ENCODE data around the gene PRKAG1. TPM values are rescaled to one million over a fixed set of nuclear protein-coding genes. Genes with fewer than 3 reads are reported as not detected.

The PRKAG1 gene
- total RNA-seq, 2 experiments from 2014 or later, result 22.8 to 45.9 TPM

DNA sequence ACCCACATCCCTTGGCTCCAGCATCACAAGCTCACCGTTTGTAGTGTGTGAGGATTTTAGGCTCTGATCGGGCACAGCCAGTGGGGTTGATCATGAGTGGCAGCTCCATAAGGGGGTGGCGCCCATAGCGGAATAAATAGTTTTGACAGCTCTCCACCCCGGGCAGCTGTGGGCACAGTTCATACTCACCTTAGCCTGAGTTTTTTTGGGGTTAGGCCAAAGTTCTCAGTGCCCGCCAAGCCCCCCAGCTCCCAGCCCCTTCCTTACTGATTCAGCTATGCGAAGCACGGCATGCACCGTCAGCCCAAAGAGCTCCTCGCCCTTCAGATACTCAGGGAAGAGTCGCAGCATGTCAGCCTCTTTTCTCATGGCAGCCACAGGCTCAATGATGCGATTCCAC, 6.0 kb upstream of the PRKAG1 start:
- no peaks in the 10 kb centered on the region for H4K20me1 ChIP-seq (ENCODE audit: insufficient read depth, low read length)
- intact Hi-C loops (cut with micrococcal nuclease; ENCODE audit: unreplicated experiment), result no loop called here
- CTCF ChIA-PET (ENCODE audit: unreplicated experiment), result no interaction called here
- TF ChIP-seq, protein P1, sequence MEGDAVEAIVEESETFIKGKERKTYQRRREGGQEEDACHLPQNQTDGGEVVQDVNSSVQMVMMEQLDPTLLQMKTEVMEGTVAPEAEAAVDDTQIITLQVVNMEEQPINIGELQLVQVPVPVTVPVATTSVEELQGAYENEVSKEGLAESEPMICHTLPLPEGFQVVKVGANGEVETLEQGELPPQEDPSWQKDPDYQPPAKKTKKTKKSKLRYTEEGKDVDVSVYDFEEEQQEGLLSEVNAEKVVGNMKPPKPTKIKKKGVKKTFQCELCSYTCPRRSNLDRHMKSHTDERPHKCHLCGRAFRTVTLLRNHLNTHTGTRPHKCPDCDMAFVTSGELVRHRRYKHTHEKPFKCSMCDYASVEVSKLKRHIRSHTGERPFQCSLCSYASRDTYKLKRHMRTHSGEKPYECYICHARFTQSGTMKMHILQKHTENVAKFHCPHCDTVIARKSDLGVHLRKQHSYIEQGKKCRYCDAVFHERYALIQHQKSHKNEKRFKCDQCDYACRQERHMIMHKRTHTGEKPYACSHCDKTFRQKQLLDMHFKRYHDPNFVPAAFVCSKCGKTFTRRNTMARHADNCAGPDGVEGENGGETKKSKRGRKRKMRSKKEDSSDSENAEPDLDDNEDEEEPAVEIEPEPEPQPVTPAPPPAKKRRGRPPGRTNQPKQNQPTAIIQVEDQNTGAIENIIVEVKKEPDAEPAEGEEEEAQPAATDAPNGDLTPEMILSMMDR (conservative IDR thresholded peaks at IDR 0.05; ENCODE audit: low read length), result no peak
- no peak for TF ChIP-seq EZH2phosphoT487 (IDR thresholded peaks at IDR 0.05; ENCODE audit: borderline replicate concordance, low read depth, low read length)
- H3K4me1 ChIP-seq (ENCODE audit: insufficient read depth, low read length, poor library complexity, severe bottlenecking), result peaks cover 8% of the 10 kb centered on the region
- no peak overlapping the region for H2AFZ ChIP-seq (ENCODE audit: low read length)
- no peak for DNase-seq (ENCODE audit: low spot score)
- POLR2A ChIA-PET, result no interaction called here
- peaks cover 91% of the 10 kb centered on the region for H3K36me3 ChIP-seq (ENCODE audit: insufficient read depth, low read length)
- no peak overlapping the region for H3K4me2 ChIP-seq (ENCODE audit: low read length)
- no peak overlapping the region for H3K4me3 ChIP-seq (ENCODE audit: low read depth, low read length, poor library complexity, severe bottlenecking)
- H3K9me2 ChIP-seq (ENCODE audit: insufficient read depth, low read length), result no peaks in the 10 kb centered on the region
- no peak overlapping the region for H3K27ac ChIP-seq (ENCODE audit: low read depth, low read length, poor library complexity, severe bottlenecking)
- no peaks in the 10 kb centered on the region for H3K9me3 ChIP-seq (ENCODE audit: low read length)
- H3K79me2 ChIP-seq (ENCODE audit: insufficient read depth, low read depth, low read length), result no peaks in the 10 kb centered on the region
- no TSS peak for BruUV-seq (replicated peaks)

DNA sequence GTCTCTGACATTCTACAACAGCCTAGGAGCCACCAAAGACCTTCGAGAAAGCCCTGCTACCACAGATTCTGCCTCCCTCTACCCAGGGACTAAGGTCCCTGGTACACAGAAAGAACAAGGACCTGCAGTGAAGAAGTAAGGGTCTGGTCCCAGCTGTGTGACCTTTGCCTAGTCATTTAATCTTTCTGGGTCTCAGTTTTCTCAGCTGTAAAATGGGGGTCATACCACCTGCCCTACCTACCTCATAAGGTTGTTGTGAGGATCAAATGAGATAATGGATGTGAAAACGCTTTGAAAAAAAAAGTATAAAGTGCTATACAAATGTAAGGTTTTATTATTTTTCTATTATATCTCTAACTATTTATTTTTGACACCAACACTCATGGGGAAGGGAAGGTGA, 5.2 kb upstream of the PRKAG1 start:
- Histone ChIP-seq H2AFZ (ENCODE audit: low read length) (no peak overlapping the region), H3K4me2 (ENCODE audit: low read length) (no peak overlapping the region), H3K9me3 (ENCODE audit: low read length) (no peaks in the 10 kb centered on the region), H3K79me2 (ENCODE audit: insufficient read depth, low read depth, low read length) (no peaks in the 10 kb centered on the region), H3K9me2 (ENCODE audit: insufficient read depth, low read length) (no peaks in the 10 kb centered on the region), H3K4me3 (ENCODE audit: low read depth, low read length, poor library complexity, severe bottlenecking) (no peak overlapping the region), H3K27ac (ENCODE audit: low read depth, low read length, poor library complexity, severe bottlenecking) (no peak overlapping the region), H3K36me3 (ENCODE audit: insufficient read depth, low read length) (peaks cover 83% of the 10 kb centered on the region), H3K4me1 (ENCODE audit: insufficient read depth, low read length, poor library complexity, severe bottlenecking) (peaks cover 15% of the 10 kb centered on the region), H4K20me1 (ENCODE audit: insufficient read depth, low read length) (no peaks in the 10 kb centered on the region)
- TF ChIP-seq EZH2phosphoT487 (IDR thresholded peaks at IDR 0.05; ENCODE audit: borderline replicate concordance, low read depth, low read length), result no peak
- TF ChIP-seq, protein P1 (conservative IDR thresholded peaks at IDR 0.05; ENCODE audit: low read length), result no peak
- CTCF ChIA-PET (ENCODE audit: unreplicated experiment), result no interaction called here
- DNase-seq (ENCODE audit: low spot score), result no peak
- intact Hi-C loops (cut with micrococcal nuclease; ENCODE audit: unreplicated experiment), result no loop called here
- BruUV-seq (replicated peaks), result no TSS peak
- POLR2A ChIA-PET, result no interaction called here

DNA sequence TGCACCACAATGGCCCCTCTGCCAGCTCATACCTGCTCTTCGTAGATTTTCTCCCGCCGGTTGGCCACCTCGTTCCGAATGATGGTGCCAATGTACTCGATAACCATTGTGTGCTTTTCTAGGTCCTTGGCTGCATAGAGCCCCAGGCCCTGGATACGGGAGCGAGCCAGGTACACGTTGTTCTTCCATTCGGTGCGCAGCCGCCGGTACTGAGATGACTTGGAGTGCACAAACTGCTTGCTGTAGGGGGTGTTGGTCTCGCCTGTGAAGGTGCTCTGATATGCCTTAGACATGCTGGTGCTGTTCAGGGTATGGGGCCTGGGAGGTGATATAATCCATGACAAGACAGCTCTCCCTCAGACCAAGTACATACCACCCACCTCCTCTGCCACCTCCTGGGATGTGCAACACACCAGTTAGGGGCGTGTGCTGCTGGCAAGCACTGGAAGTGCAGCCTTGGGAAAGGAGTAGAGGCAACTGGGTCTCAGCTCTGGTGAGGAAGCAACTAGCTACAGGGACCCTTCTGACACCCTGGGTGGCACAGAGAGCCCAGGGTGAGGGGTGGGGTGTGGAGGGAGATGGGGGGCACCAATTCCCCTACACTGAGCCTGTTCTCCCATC, 4.1 kb upstream of the PRKAG1 start:
- Histone ChIP-seq H3K36me3 (ENCODE audit: insufficient read depth, low read length) (peaks cover 72% of the 10 kb centered on the region), H3K4me3 (ENCODE audit: low read depth, low read length, poor library complexity, severe bottlenecking) (no peak overlapping the region), H3K27ac (ENCODE audit: low read depth, low read length, poor library complexity, severe bottlenecking) (no peak overlapping the region), H2AFZ (ENCODE audit: low read length) (no peak overlapping the region), H3K4me1 (ENCODE audit: insufficient read depth, low read length, poor library complexity, severe bottlenecking) (peaks cover 18% of the 10 kb centered on the region), H3K9me2 (ENCODE audit: insufficient read depth, low read length) (no peaks in the 10 kb centered on the region), H3K9me3 (ENCODE audit: low read length) (no peaks in the 10 kb centered on the region), H3K4me2 (ENCODE audit: low read length) (no peak overlapping the region), H3K79me2 (ENCODE audit: insufficient read depth, low read depth, low read length) (peaks cover 2% of the 10 kb centered on the region; the same call in 1 of the 2 replicates), H4K20me1 (ENCODE audit: insufficient read depth, low read length) (no peaks in the 10 kb centered on the region)
- intact Hi-C loops (cut with micrococcal nuclease; ENCODE audit: unreplicated experiment), result no loop called here
- no peak for DNase-seq (ENCODE audit: low spot score)
- no TSS peak for BruUV-seq (replicated peaks)
- ChIA-PET CTCF (ENCODE audit: unreplicated experiment) (no interaction called here), POLR2A (interaction anchor here (0.5 kb wide), 1 partner anchor 302 kb away, joined by 4 read pairs; no protein-coding TSS in a partner anchor)
- TF ChIP-seq, protein P1 (conservative IDR thresholded peaks at IDR 0.05; ENCODE audit: low read length), result no peak
- no peak for TF ChIP-seq EZH2phosphoT487 (IDR thresholded peaks at IDR 0.05; ENCODE audit: borderline replicate concordance, low read depth, low read length)

Data from OCI-LY7 (cell line).